Posterior vena cava (tissue), 2 donors: ENCODE measurements around the gene DGAT2. TPM values are rescaled to one million over a fixed set of nuclear protein-coding genes. Genes with fewer than 3 reads are reported as not detected.

Experiments used
- DNase-seq: peaks from one replicate; pipeline ENCODE4 v3.0.0-alpha.2; 2020; ENCODE audit warnings: low spot score
- intact Hi-C, 2 donors: fragments of 100-400 bp; cut with DNase I; formaldehyde crosslinking; loops; one replicate each; pipeline versions ENCODE4 v1.14.1 to v1.14.2; 2022 to 2023
- total RNA-seq, 2 donors: library from RNA; stranded (reverse); fragmentation: NEBNext Ultra II Directional; extraction: Animal tissue kit (Norgen Biotek cat#: 25700); gene quantifications; one replicate each; pipeline ENCODE4 v1.2.1, GENCODE V29; 2021
- donor health status: DM: yes; HTN: yes; CAD: no.
- donor health status: DM: yes; HTN: yes; CAD: no.

Gene DGAT2
- total RNA-seq, 2 donors from 2014 or later: 2.1 to 3.4 TPM

DNA sequence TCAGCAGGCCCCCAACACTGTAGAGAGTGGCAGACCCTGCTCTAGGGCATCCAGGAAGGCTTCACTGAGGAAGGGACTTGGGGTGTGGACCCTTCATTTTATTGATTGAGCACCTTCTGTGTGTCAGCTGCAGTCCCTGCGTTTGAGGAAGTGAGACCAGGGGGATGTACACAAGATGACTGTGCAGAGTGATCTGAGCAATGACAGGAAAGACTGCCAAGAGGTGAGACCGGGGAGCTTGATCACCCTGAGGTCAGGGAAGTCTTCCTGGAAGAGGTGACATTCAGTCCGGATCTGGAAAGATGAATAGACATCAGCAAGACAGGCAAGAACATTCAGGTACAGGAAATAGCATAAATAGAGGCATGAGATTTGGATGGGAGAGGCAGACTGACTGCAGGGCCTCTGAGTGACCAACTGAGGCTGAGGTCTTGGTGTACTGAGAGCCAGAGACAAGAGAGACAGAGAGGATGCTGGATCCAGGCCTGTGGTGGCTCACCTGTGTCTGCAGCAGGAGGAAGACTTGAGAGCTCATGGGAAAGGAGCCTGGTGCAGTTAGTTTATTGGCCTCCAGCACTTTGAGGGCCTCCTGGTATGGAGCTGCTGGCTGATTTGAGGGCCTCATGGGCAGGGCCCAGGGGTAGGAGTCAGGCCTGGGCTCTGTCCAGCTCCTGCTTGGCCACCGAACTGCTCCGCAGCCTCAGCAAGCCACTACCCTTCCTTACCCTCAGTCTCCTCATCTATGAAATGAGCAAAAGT lies 5.2 kb downstream of the DGAT2 start:
- peak; percentile 26 for DNase-seq
- intact Hi-C loops: no loop called here

DNA sequence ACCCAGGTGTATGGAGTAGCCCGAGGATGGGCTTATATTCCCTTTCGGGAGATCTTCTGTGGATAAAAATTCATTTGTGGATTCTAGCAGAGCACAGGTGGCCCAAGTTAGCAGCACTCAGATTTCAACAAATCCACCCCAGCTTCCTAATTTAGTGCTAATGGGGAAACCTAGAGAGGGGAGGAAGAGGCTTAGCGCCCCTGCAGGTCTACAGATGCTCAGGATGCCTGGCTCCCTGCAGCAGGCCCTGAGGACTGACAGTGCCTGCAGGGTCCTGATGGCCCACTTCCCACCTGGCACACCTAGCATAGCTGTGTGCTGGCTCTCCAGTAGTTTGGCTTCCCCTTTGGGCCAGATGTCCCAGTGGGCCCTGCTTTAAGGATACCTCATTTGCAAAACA lies 6.5 kb downstream of the DGAT2 start:
- DNase-seq: peak; percentile 14
- intact Hi-C loops: no loop called here

DNA sequence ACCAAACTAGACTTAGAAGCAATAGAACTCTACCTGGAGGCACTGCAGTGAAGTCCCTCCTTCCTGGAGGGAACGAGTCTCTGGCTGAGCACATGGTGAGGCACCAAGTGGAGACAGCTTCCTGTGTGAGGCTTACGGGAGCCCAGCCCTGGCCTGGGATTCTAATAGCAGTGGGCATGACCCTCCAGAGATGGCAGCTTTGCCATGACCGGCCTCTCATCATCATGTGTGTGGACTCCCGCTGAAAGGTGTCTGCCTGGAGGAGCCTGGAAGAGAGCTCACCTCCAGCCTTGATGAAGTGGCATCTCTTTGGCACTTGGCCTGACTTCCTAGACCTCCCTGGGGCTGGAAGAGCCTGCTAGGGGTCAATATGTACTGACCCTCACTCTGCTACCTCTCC lies 8.0 kb downstream of the DGAT2 start:
- peak; percentile 41 for DNase-seq
- intact Hi-C loops: no loop called here

DNA sequence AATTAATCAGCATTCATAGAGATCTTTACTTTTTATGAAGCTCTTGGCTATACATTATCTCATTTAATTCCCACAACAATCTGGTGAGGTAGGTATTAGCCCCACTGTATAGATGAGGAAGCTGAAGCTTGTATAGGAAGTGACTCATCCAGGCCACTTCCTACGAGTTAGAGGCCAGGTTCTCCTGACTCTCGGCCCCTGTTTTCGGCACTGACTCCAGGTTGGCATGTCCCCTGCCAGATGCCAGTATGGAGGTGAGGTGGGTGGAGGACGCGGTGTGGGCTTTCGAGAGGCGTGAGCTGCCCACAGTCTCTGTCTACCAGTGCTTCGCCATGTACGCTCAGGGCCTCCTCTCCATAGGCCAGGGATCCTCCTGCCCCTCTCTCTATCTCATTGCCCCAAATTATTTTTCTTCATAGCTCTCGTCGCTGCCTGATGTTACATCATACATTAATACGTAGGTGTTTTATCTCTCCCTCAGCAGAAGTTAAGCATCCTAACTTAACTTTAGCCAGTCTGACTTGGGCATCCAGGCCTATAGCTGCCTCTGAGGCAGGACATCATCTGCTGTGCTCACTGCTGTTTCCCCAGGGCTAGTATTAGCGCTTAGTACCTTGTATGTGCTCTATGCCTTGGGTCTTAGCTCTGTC lies 9.0 kb downstream of the DGAT2 start:
- intact Hi-C loops: no loop called here
- peak; percentile 70 for DNase-seq

DNA sequence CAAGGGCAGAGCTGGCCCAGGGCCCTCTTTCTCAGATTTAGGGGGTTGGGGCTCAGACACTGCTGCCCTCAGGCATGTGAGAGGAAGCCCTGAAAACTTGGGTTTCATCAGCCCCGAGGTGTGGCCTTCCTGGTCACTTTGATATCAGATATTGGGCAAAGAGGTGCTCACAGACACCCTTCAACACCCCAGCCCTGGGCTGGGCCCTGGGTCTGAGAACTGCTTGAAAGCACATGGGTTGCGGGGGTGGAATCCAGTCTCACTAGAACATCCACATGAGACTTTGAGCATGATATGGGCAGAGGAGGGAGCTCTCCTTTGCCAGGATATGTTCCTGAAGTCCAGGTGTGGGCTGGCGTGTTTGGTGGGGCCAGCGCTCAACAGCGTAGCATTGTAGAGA lies 10.4 kb downstream of the DGAT2 start:
- intact Hi-C loops: no loop called here

DNA sequence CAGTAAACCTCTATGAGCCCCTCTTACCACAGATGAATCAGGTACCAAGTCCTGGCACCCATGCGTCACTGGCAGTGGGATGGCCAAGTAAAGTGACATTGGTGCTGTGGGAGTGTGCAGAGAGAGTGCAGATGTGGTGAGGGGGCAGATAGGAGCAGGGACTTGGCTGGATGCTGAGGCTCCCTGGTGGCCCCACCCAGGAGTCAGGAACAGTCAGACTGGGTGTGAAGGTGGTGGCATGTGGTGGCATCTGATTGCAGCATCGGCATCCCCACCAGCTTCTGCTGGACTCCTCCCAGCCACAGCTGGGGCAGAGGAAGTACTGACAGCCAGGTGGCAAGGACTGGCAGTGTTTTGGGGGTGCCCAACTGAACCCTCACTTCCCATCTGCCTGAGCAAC lies 11.4 kb downstream of the DGAT2 start:
- no peak for DNase-seq
- intact Hi-C loops: no loop called here

More for the DNA sequence above, 10.4 kb downstream of the DGAT2 start:
- DNase-seq: peak; percentile 28

DNA sequence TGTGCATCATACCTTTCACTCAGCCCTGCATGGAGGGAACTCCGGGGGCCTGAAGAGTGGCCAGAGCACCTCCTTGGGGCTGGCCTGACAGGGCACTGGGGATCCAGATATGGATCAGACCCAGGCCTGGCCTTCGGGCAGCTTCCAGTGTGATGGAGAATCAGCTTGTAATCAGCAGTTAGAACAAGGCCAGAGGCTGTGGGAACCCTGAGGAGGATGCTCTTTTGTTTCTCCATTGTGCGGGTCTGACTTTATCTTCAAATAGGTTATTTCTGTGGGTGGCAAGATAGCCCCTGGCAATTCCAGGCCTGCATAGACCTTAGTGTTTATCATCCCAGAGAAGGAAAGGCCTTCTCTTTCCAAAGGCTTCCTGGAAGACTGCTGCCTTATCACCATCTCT lies 12.3 kb downstream of the DGAT2 start:
- intact Hi-C loops: no loop called here
- peak; percentile 46 for DNase-seq

DNA sequence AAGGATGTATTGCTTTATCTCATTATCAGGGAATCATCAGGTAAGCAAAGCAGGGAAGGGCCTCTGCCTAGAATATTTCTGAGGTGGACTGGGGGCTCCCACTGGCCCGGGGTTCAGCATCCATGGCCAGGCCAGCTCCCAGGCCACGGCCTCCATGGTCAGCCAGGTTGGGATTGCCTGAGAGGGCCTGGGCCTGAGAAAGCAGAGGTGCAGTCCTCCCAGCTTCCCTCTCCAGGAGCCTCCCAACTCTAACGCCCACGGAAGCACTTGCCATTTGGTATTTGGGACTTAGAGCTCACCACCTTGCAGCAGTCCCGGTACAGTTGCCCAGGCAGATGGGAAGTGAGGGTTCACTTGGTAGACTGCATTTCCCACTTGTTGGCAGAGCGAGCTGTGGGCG lies 12.7 kb downstream of the DGAT2 start:
- peak; percentile 64 for DNase-seq
- intact Hi-C loops: no loop called here

DNA sequence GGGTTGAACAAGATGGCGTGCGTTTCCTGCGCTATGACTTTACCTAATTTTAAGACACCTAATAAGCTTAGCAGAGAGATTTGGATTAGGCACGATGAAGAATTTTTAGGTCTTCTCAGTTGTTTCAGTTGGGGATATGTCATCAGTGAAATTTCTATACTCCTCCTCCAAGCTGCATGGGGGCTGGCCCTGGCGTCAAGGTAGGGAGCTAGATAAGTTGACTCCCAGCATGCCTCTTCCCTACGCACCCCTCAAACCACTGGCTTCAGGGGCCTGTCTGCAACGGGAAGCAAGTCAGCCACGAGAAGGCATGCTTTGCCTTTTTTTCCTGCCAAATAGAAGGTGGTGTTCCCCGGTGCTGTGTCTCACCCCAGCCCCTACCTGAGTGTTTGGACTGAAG lies 13.3 kb downstream of the DGAT2 start:
- DNase-seq: no peak
- intact Hi-C loops: no loop called here

DNA sequence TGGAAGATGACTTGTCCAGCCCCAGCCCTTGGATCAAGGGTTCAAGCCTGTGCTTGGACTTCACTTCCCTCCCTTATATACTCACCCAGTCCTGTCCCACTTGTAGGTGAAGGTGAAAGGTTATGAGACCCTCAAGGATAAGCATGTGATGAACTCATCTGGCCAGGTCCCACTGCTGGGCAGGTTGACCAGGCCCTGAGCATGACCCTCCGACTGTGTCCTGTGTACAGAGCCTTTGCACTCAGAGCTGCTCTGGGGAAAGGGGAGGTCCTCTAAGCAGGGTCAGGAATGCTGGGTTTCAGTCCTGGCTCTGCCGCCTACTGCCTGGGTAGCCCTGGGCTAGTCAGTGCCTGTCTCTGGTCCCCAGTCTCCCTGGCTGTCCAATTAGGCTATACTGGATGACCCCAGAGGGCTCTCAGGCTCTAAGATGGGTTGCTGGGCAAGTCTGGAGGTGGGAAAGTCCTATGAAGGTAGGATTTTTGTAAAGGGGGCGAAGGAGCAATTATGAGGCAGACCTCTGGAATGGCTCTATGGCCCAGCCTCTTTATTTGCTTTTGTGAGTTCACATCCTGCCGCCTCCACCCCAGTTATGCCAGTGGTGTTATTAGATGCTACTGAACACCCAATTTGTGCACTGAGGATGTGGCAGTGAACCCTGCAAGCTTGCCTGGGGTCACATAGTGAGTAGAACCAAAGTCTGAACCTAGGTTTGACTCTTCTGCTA lies 14.1 kb downstream of the DGAT2 start:
- intact Hi-C loops: no loop called here
- no peak for DNase-seq

DNA sequence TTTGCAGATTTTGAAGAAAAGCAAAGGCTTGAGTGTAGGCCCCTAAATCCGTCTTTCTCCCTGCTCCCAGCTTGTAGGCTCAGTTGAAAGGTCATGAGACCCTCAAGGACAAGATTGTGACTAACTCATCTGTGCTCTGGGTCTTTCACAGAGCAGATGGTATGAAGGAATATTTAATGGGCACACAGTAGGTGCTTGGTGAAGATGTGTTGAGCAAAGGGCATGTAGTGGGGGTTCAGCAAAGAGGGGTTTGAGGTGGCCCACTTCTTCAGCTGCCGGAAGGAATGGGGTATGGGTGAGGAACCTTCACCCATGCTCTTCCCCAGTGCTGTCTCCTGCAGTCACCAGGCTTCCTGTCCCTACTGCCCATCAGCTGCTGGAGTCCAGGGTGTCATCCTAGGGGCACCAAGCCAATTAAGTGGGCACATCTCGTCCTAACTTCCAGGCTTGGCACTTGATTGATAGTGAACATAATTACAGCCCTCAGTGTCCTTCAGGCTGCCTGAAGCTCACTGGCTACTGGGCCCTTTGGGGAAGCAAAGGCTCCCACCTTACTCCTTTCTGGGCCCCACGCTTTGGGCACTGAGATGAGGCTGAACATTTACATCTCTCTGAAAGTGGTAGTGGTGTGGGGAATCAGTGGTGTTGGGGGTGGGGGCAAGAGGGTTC lies 15.0 kb downstream of the DGAT2 start:
- intact Hi-C loops: no loop called here
- DNase-seq: no peak

DNA sequence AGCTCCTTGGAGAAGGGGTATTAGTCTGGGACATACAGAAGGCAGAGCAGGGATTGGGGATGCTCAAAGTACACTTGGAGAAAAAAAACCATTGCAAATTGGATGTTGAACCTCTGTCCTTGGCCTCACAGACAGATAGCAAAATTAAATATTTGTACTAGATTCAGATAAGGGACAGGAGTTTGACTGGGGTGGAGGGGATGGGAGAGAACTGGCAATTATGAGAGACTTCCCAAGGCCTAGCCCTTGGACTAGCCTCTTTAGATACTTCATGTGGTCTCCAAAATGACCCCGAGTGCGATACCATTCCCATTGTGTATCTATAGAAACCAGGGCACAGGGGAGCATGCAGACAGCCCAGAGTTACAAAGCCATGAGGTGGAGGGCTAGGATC lies 15.5 kb downstream of the DGAT2 start:
- DNase-seq: no peak
- intact Hi-C loops: no loop called here

DNA sequence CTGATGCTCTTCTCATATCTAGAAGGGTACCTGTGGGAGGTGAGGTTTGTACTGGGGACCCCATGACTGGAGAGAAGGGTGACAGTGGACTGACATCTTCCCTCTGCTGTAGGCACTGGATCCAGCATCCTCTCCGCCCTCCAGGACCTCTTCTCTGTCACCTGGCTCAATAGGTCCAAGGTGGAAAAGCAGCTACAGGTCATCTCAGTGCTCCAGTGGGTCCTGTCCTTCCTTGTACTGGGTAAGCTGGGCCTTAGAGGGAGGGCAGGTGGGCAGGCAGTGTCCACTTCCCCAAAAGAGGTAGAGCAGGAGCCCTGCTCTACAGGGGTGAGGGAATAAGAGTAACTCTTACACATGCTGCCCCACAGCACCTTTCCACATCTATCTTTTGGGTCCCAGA lies 15.9 kb downstream of the DGAT2 start:
- intact Hi-C loops: no loop called here
- DNase-seq: no peak

DNA sequence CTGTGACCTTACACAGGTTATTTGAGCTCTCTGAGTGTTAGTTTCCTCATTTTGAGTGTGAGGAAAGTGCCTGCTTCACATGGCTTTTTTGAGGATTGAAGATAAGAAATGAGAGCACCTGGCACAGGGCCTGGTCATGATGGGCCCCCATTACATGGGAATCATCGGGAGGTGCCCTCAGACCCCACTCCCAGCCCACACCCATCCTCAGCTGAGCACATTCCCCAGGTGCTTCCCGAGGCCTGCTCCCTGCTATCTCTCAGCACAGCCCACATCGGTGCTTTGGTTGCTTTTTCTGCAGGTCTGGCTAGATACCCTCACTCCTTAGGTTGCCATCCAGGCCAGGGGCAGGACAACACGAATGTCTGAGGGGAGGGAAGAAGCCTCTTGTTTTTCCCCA lies 16.6 kb downstream of the DGAT2 start:
- intact Hi-C loops: no loop called here
- no peak for DNase-seq

DNA sequence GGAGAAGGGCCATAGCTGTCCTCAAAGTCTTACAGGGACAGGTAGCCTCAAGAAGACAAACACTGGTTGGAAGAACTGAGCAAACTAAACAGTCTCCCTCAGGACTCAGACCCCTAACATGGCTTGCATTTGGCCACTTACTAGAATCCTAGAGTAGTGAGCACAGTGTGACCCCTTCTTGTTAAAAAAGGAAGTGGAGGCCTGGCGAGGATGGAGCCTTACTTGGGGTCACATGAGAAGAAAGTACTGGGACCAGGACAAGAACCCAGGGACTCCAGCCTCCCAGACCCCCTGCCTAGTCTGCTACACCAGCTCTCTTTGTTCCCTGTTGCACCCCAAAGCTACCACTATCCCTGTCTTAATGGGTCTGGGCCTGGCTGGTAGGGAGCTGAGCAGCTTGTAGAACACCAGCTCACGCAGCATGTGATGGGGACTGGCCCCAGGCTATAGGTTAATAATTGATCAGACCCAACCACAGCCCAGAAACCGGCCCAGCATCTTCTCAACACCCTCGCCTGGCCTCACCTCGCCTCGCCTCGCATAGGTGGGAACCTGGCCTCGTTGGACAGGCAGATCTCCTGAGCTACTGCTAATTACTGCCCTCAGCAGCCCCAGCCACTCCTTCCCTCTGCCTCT lies 17.6 kb downstream of the DGAT2 start:
- intact Hi-C loops: no loop called here
- no peak for DNase-seq

DNA sequence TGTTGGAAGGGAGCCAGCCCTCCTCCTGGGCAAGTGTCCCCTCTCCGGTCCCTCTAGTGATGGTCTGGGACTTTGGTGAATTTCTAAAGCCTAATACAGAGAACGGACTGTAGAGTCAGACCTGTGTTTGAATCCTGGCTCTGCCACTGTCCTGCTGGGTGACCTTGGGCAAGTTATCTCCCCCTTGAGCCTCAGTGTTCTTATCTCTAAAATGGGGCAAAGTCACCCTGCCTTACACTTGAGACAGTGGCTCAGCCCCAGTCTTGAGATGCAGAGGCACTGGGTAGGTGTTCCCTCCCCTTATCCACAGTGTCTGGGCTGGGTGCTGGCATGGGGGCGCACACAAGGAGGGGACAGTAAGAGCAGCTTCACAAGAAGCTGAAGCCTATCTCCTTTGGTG lies 20.9 kb downstream of the DGAT2 start:
- DNase-seq: no peak

DNA sequence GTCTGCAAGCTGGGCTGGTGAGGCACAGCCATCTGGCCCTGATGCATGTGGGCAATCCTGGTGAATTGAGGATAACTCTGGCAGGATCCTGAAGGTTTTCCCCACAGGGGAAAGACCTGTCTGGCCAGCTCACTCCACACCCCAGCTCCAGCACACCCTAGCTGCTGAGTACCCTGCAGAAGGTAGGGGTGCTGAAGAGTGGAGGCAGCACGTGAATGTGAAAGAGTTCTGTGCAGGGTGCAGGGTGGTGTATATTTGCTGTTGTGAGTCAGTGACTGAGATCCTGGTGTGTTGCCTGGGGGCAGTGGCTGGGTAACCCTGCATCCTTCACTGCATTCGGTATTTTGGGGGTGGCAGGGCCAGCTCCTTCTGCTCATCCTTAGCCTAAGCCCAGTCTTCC lies 22.4 kb downstream of the DGAT2 start:
- DNase-seq: no peak
- intact Hi-C loops: loop anchor here in 1 of 2 donors (5.0 to 10.0 kb wide), 2 partner anchors 534 to 1309 kb away; no protein-coding TSS in a partner anchor

More for the DNA sequence above, 20.9 kb downstream of the DGAT2 start:
- intact Hi-C loops: no loop called here

DNA sequence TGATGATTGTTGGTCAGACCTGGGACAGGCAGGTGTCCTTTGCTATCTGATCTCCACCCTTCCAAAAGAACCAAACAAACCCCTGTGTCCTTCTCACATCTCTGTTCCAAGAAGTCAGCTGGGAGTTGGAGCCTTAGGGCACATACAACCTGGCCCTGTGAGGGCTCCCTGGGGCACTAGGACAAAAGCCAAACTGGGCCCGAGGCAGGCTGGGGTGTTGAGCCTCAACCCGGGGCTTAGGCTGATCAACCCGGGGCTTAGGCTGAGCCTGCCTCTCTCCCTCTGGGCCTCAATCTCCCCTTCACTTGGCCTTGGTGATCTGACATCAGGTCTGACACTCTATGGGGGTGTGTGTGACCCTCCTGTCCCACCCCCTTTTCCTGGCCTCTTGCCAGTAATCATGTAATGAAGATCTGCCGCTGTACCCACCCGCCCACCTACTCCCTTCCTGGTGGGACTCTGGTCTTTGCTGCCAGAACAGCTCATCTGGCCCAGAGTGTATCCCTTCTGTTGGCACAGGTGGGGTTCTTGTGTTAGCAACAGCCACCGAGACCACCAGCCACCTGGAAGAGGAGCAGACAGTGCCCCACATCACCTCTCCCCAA lies 23.7 kb downstream of the DGAT2 start:
- intact Hi-C loops: loop anchor here in 1 of 2 donors (5.0 to 10.0 kb wide), 2 partner anchors 533 to 1310 kb away; no protein-coding TSS in a partner anchor
- peak; percentile 37 for DNase-seq
